ENCODE results near the gene NIN. TPM values are rescaled to one million over a fixed set of nuclear protein-coding genes. Genes with fewer than 3 reads are reported as not detected.
A peak's percentile ranks its signal among the peaks of the same experiment; 100 is the strongest.

NIN gene
- total RNA-seq, 4 donors from 2014 or later, result 9.4 to 66.3 (median 26.5) TPM

- Histone ChIP-seq H3K27ac (peak overlapping the region in 2 of 4 donors; percentile 0 to 31), H3K36me3 (no peaks in the 10 kb centered on the region), H3K4me1 (no peaks in the 10 kb centered on the region), H3K9me3 (no peaks in the 10 kb centered on the region), H3K27me3 (no peaks in the 10 kb centered on the region), H3K4me3 (no peak overlapping the region)
- no peak for DNase-seq
- WGBS, 2 donors (ENCODE audit: low coverage in 1 of 2), result 60 to 67% methylated on average over 7 to 8 of the region's 8 CpGs
- TF ChIP-seq EP300 (IDR thresholded peaks at IDR 0.05; ENCODE audit: low read depth), result no peak
- TF ChIP-seq POLR2AphosphoS5 (IDR thresholded peaks at IDR 0.05), result no peak
- TF ChIP-seq, protein P1, sequence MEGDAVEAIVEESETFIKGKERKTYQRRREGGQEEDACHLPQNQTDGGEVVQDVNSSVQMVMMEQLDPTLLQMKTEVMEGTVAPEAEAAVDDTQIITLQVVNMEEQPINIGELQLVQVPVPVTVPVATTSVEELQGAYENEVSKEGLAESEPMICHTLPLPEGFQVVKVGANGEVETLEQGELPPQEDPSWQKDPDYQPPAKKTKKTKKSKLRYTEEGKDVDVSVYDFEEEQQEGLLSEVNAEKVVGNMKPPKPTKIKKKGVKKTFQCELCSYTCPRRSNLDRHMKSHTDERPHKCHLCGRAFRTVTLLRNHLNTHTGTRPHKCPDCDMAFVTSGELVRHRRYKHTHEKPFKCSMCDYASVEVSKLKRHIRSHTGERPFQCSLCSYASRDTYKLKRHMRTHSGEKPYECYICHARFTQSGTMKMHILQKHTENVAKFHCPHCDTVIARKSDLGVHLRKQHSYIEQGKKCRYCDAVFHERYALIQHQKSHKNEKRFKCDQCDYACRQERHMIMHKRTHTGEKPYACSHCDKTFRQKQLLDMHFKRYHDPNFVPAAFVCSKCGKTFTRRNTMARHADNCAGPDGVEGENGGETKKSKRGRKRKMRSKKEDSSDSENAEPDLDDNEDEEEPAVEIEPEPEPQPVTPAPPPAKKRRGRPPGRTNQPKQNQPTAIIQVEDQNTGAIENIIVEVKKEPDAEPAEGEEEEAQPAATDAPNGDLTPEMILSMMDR (IDR thresholded peaks at IDR 0.05), result no peak
- TF ChIP-seq POLR2A (IDR thresholded peaks at IDR 0.05), result no peak
- intact Hi-C loops (cut with DNase I; ENCODE audit: low total_unique reads), result no loop called here
- in situ Hi-C loops (cut with MboI; ENCODE audit: low pct_ligation_motif_present in 1 of 4, low pct_unique_long_range_greater_than_20kb in 1 of 4, low sequenced_read_pairs in 3 of 4), result loop anchor here in 1 of 4 donors (10.0 kb wide), 1 partner anchor 69 kb away; no protein-coding TSS in a partner anchor
Observed at GRCh38 chr14:50785457-50786063, 45.4 kb downstream of the NIN start.

DNA sequence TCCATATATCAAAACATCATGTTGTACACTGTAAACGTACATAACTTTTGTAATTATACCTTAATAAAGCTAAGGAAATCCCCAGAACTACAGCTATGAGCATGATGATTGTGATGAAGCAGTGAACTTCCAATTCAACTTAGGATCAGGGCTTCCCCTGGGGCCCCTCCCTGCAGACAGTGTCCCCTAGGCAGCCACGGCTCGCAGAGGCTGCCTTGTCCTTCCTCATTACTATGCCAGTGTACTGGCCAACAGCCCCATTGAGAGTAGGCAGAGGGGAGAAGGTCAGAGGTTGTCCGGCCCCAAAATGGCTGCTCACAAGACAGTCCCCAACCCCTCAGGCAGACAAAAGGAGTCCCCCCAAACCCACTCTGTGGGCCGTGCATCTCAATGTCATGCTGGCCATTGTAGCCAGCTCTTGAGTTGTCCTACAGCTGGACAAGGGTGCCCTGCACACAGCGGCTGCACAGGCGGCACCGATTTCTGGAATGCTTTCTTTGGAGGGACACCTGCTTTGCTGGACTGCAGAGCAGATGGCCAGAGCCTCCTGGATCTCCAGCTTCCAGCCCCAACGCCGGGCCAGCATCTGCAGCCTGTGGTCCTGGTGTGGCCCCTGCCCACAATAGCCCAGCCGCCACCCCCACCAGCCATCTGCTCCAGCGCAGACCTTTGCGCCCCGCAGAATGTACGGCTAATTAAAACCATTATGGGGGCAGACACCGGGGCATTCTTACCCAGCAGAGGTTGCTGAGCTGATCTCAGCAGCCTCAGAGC lies 46.1 kb downstream of the NIN start:
- Histone ChIP-seq H3K4me3 (no peak overlapping the region), H3K4me1 (no peaks in the 10 kb centered on the region), H3K9me3 (no peaks in the 10 kb centered on the region), H3K36me3 (no peaks in the 10 kb centered on the region), H3K27ac (peak overlapping the region in 1 of 4 donors; percentile 31), H3K27me3 (no peaks in the 10 kb centered on the region)
- intact Hi-C loops (cut with DNase I; ENCODE audit: low total_unique reads) (no loop called here), in situ Hi-C loops (cut with MboI; ENCODE audit: low pct_ligation_motif_present in 1 of 4, low pct_unique_long_range_greater_than_20kb in 1 of 4, low sequenced_read_pairs in 3 of 4) (loop anchor here in 1 of 4 donors (10.0 kb wide), 1 partner anchor 70 kb away; no protein-coding TSS in a partner anchor)
- 56 to 73% methylated on average over 2 to 16 of the region's 16 CpGs for WGBS, 2 donors (ENCODE audit: low coverage in 1 of 2)
- TF ChIP-seq POLR2AphosphoS5 (IDR thresholded peaks at IDR 0.05) (no peak), EP300 (IDR thresholded peaks at IDR 0.05; ENCODE audit: low read depth) (no peak), POLR2A (IDR thresholded peaks at IDR 0.05) (no peak)
- TF ChIP-seq, protein P1 (IDR thresholded peaks at IDR 0.05), result no peak
- no peak for DNase-seq

- H3K36me3 ChIP-seq, result no peaks in the 10 kb centered on the region
- intact Hi-C loops (cut with DNase I; ENCODE audit: low total_unique reads), result no loop called here
- H3K4me3 ChIP-seq, result no peak overlapping the region
- DNase-seq, result no peak
- H3K27ac ChIP-seq, result no peak overlapping the region
- TF ChIP-seq POLR2A (IDR thresholded peaks at IDR 0.05), result no peak
- TF ChIP-seq EP300 (IDR thresholded peaks at IDR 0.05; ENCODE audit: low read depth), result no peak
- no peak for TF ChIP-seq POLR2AphosphoS5 (IDR thresholded peaks at IDR 0.05)
- TF ChIP-seq, protein P1 (IDR thresholded peaks at IDR 0.05), result no peak
- H3K27me3 ChIP-seq, result no peaks in the 10 kb centered on the region
- 90 to 93% methylated on average over 2 of the region's 2 CpGs for whole genome bisulfite sequencing, 2 donors (ENCODE audit: low coverage in 1 of 2)
- H3K9me3 ChIP-seq, result no peaks in the 10 kb centered on the region
- in situ Hi-C loops (cut with MboI; ENCODE audit: low pct_ligation_motif_present in 1 of 4, low pct_unique_long_range_greater_than_20kb in 1 of 4, low sequenced_read_pairs in 3 of 4), result loop anchor here in 1 of 4 donors (10.0 kb wide), 1 partner anchor 71 kb away; no protein-coding TSS in a partner anchor
- no peaks in the 10 kb centered on the region for H3K4me1 ChIP-seq
Observed at GRCh38 chr14:50783563-50783962, 47.4 kb downstream of the NIN start.

DNA sequence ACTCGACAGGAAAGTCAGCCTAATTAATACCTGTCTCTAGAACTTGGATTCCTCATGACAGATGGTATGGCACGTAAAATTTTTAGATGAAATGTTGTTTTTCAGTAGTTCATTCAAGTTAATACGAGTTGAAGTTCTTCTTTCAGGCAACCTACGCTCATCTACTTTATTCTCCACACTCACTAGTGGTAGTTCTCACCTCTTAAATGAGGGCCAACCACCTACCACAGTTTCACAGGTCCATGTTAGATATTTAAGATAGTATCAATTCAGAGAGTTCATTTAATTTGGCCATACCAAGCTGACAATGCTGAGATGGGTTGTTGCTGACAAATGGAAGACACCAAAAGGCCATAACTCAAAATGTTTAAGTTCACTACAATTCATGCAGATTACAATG lies 50.6 kb downstream of the NIN start:
- intact Hi-C loops (cut with DNase I; ENCODE audit: low total_unique reads), result no loop called here
- Histone ChIP-seq H3K4me3 (no peak overlapping the region), H3K27me3 (no peaks in the 10 kb centered on the region), H3K4me1 (peaks cover 0 to 2% (median 0%) of the 10 kb centered on the region in 4 donors), H3K9me3 (no peaks in the 10 kb centered on the region), H3K36me3 (no peaks in the 10 kb centered on the region), H3K27ac (no peak overlapping the region)
- 85 to 91% methylated on average over 4 of the region's 4 CpGs for WGBS, 2 donors (ENCODE audit: low coverage in 1 of 2)
- TF ChIP-seq POLR2A (IDR thresholded peaks at IDR 0.05) (no peak), EP300 (IDR thresholded peaks at IDR 0.05; ENCODE audit: low read depth) (no peak), POLR2AphosphoS5 (IDR thresholded peaks at IDR 0.05) (no peak)
- TF ChIP-seq, protein P1 (IDR thresholded peaks at IDR 0.05), result no peak
- in situ Hi-C loops (cut with MboI; ENCODE audit: low pct_ligation_motif_present in 1 of 4, low pct_unique_long_range_greater_than_20kb in 1 of 4, low sequenced_read_pairs in 3 of 4), result loop anchor here in 1 of 4 donors (10.0 kb wide), 1 partner anchor 74 kb away; no protein-coding TSS in a partner anchor
- no peak for DNase-seq

Measured in transverse colon (tissue), 4 donors.